Activated T-cell treated with anti-CD3 and anti-CD28 coated beads, Interleukin-2, amount 50 U/mL, for 72 hours (primary cell): ENCODE data around the gene TXNRD1. TPM values are rescaled to one million over a fixed set of nuclear protein-coding genes. Genes with fewer than 3 reads are reported as not detected.

Source experiments
- ATAC-seq, 2 donors: fragments of 150-1000 bp; cut with Tn5 transposase; replicated peaks in 1 of 2; 2 replicates each; pipeline ENCODE4 v1.10.0; 2021; ENCODE audit warnings: moderate library complexity in 2 of 2, mild to moderate bottlenecking in 1 of 2
- DNase-seq, 2 donors: peaks; one replicate each; pipeline ENCODE4 v3.0.0; 2021 to 2022; ENCODE audit warnings: mixed read lengths in 1 of 2
- H3K27ac Mint-ChIP-seq: one replicate; pipeline ENCODE4 v1.8.0; 2022; ENCODE audit warnings: mild to moderate bottlenecking, moderate library complexity, mixed read lengths
- H3K27me3 Mint-ChIP-seq: one replicate; pipeline ENCODE4 v1.8.0; 2022; ENCODE audit warnings: low read depth, mixed read lengths
- H3K36me3 Mint-ChIP-seq, 2 donors: one replicate each; pipeline ENCODE4 v1.8.0; 2022; ENCODE audit warnings: mixed read lengths in 2 of 2, mild to moderate bottlenecking in 1 of 2; ENCODE audit not compliant: insufficient read depth in 2 of 2
- H3K4me1 Mint-ChIP-seq: one replicate; pipeline ENCODE4 v1.8.0; 2022; ENCODE audit warnings: low read depth, mixed read lengths
- H3K4me3 Mint-ChIP-seq, 2 donors: one replicate each; pipeline ENCODE4 v1.8.0; 2022; ENCODE audit warnings: mild to moderate bottlenecking in 2 of 2, mixed read lengths in 2 of 2, moderate library complexity in 2 of 2
- H3K9me3 Mint-ChIP-seq, 2 donors: one replicate each; pipeline ENCODE4 v1.8.0; 2022; ENCODE audit warnings: mixed read lengths in 2 of 2
- total RNA-seq, 2 donors: library from RNA; stranded (reverse); gene quantifications; one replicate each; pipeline ENCODE4 v1.2.3, GENCODE V29; 2022

The TXNRD1 gene
- total RNA-seq, 2 donors from 2014 or later = 83.8 to 89.4 TPM

DNA sequence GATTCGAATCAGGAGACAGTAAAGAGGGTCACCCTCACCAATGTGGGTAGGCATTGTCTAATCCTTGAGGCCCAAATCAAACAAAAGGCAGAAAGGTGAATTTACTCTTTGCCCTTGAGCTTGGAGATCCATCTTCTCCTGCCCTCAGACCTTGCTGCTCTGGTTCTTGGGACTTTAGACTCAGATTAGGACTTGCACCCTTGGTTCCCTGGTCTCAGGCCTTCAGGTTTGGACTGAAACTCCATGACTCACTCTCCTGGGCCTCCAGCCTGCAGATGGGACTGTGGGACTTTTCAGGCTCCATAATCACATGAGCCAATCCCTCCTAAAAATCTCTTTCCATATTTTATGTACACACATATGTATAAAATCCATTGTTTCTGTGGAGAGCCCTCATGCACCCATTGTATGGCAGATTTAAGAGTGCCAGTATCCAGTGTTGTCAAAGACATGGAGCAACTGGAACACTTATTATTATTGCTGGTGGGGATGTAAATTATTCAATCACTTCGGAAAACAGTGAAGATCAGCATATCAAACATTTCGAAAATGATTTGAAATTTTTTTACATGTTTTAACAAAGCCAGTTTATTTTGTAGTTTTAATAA, 136.6 kb downstream of the TXNRD1 start:
- Mint-ChIP-seq H3K36me3 (peaks cover 6 to 13% of the 10 kb centered on the region in 2 donors), H3K4me3 (no peak overlapping the region), H3K27ac (peak overlapping the region; percentile 17), H3K27me3 (no peaks in the 10 kb centered on the region), H3K4me1 (peaks cover 5% of the 10 kb centered on the region), H3K9me3 (no peaks in the 10 kb centered on the region)
- ATAC-seq (no peak), DNase-seq (no peak)

DNA sequence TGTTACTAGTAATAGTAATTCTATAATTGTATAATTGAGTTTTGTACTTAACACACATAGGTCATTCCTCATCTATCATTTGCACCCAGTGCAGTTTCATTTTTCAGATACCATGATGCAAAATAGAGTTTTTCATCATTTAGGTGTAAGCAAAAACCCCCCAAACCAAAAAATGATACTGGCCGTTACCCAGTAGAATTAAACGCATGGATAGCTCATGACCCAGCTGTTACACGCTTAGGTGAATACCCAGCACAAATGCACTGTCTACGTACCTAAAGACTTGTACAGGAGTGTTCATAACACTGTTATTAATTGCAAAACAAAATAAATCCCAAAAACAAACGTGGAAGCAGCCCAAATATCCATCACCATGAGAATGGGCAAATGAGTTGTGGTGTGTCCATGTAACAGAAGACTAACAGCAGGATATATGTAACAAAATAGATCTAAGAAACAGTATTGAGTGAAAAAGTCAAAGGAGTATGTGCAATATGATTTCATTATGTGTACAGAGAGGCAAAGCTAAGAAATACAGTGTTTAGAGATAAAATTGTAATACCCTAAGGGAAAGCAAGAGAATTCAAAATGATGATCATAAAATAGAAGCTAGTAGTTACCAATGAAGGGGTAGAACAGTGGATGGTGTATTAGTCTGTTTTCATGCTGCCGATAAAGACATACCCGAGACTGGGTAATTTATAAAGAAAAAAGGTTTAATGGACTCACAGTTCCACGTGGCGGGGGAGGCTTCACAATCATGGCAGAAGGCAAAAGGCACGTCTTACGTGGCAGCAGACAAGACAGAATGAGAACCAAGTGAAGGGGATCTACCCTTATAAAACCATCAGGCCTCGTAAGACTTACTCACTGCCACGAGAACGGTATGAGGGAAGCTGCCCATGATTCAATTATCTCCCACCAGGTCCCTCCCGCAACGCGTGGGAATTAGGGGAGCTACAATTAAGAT, 137.7 kb downstream of the TXNRD1 start:
- peaks cover 3 to 8% of the 10 kb centered on the region in 2 donors for H3K36me3 Mint-ChIP-seq
- H3K27ac Mint-ChIP-seq = no peak overlapping the region
- H3K4me3 Mint-ChIP-seq = no peak overlapping the region
- peaks cover 5% of the 10 kb centered on the region for H3K4me1 Mint-ChIP-seq
- ATAC-seq = no peak
- DNase-seq = no peak
- no peaks in the 10 kb centered on the region for H3K9me3 Mint-ChIP-seq
- H3K27me3 Mint-ChIP-seq = no peaks in the 10 kb centered on the region

DNA sequence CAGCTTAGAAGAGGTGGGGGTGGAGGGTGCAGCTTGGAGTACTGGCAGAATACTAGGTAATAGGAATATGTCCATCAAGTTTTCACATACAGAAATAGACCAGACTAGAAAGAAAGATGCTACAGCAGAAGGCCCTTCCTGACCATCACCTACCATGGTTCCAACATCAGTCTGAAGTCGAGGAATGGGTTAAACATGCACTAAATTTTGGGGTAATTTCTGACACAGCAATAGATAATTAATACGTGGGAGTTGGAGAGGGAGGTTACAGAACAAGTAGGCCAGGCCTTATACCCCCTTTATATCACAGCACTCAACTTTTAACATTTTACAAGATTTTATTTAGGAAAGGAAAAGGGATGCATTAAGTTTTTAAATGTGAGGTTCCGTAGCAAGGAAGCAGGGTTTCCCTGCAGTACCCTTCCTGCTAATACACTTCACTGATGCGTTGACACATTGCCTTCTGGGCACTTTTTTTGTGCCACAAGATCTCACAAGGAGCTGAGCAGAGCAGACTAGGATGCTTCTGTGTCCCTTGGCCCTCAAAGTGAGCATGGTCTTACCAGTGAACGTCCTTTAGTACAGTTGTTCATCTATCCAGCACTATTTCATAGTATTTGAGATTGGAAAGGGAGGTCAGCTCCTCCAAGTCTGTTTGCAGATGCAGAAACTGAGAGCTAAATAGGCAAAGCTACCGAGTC, 138.7 kb downstream of the TXNRD1 start:
- no peak overlapping the region for H3K4me3 Mint-ChIP-seq
- no peak overlapping the region for H3K27ac Mint-ChIP-seq
- H3K27me3 Mint-ChIP-seq = no peaks in the 10 kb centered on the region
- no peaks in the 10 kb centered on the region for H3K9me3 Mint-ChIP-seq
- H3K4me1 Mint-ChIP-seq = peaks cover 5% of the 10 kb centered on the region
- no peak for ATAC-seq
- H3K36me3 Mint-ChIP-seq = peaks cover 3 to 7% of the 10 kb centered on the region in 2 donors
- no peak for DNase-seq

DNA sequence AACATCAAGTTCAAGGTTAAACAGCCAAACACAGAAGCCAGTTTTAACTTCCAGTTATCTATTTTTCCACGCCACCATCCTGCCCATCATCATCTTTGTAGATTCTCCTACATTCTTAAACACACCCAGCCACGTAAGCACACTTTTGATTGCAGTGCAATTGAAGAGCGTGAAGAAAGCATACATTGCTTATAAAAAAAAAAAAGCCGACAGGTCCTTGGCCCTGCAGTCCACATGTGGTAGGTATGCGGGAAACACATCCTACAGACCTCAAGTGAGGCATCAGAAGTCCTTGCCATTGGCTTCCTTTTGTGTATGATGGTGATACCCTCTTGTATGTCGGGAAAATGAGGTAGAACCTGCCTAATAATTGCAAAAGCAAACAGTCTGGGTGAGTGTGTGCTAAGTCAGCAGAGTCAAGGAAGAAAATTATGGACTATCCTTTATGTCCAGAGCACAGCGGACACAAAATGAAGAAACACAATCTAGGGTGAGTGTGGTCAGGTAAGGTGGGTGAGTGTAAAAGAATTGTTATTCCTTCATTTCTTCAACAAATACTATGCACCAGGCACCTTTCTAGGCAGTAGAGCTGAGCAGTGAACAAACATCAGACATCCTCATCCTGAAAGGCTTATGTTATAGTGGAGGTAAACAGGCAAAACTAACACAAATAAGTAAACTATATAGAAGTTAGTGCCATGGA, 139.4 kb downstream of the TXNRD1 start:
- ATAC-seq (no peak), DNase-seq (no peak)
- Mint-ChIP-seq H3K36me3 (peaks cover 3 to 7% of the 10 kb centered on the region in 2 donors), H3K4me3 (no peak overlapping the region), H3K27me3 (no peaks in the 10 kb centered on the region), H3K27ac (no peak overlapping the region), H3K4me1 (peaks cover 5% of the 10 kb centered on the region), H3K9me3 (no peaks in the 10 kb centered on the region)

DNA sequence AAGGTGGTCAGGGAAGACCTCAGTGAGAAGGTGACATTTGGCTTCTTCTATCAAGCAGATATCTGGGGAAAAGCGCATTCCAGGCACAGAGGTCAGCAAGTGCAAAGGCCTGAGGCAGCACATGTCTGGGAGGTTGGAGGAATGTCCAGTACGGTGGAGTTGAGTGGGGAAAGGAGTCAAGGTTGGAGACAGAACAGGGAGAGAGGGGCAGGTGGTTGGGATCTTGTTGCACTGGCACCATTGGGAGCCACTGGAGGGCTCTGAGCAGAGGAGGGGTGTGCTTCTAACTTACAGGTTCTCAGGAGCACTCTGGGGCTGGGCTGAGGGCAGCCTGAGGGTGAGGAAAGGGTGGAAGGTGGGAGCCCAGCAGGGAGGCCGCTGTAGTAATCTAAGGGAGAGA, 140.1 kb downstream of the TXNRD1 start:
- Mint-ChIP-seq H3K27ac (no peak overlapping the region), H3K36me3 (peaks cover 3 to 8% of the 10 kb centered on the region in 2 donors), H3K4me1 (peaks cover 5% of the 10 kb centered on the region), H3K9me3 (peaks cover 0 to 1% of the 10 kb centered on the region in 2 donors), H3K27me3 (no peaks in the 10 kb centered on the region), H3K4me3 (no peak overlapping the region)
- ATAC-seq (no peak), DNase-seq (no peak)

DNA sequence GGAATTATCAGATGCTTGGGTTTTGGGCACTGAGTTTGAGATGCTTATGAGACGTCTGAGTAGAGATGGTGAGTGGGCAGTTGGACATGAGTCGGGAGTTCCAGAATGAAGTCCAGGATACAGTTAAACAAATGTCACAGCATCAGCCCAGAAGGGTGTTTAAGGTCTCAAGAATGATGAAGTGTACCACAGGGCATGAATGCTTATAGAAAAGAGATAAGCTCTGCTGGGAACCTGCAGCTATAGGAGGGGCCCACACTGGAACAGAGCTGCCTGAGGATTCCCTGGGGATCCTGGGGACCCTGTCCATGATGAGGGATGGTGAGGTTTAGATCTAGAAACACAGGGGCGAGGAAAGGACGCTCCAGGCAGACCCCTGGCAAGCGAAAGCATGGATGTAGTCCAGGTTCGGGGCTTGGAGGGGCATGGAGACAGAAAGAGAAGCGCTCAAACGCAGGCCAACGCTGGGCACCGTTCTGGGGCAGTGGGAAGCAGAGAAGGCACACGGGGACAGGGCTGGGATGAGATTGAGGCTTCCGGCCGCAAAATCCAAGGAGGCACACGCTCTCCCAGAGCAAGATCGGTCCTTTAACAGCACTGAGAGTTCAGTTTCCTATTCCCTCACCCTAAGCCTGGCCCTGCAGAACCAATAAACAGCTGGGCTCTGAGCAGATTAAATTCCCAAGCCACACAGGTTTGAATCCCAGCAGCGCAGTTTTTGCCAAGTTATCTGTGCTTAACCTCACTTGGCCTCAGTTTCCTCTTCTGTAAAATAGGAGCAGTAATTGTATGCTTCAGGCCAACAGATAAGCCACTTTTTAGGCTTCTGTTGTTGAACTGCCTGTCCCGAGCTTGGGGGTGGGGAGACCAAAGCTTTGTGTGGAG, 140.9 kb downstream of the TXNRD1 start:
- peaks cover 0 to 2% of the 10 kb centered on the region in 2 donors for H3K9me3 Mint-ChIP-seq
- ATAC-seq (no peak), DNase-seq (no peak)
- no peak overlapping the region for H3K4me3 Mint-ChIP-seq
- no peak overlapping the region for H3K27ac Mint-ChIP-seq
- H3K36me3 Mint-ChIP-seq = peaks cover 3 to 5% of the 10 kb centered on the region in 2 donors
- no peaks in the 10 kb centered on the region for H3K4me1 Mint-ChIP-seq
- H3K27me3 Mint-ChIP-seq = no peaks in the 10 kb centered on the region

DNA sequence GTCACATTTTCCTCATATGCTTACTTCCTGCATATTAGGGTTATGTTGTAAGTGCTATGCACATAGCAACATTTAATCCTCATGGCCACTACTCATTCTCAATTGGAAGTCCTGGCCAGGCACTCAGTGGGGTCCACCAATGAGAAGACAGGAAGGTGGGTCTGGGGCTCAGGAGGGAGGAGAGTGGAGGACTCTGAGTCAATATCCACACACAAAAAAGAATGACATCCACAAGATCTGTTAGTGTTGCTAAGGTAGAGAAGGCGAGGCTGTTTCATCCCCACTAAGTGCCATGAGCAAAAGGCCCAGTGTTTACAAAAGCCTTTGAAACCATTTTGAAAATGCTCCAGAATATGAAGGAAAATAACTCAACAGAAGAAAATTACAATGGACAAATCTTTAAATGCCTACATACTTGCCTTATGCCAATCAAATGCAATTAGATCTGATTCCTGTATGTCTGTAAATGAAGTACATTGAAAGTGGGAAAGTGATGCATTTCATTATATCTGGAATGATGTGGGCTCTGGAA, 141.9 kb downstream of the TXNRD1 start:
- no peak overlapping the region for H3K27ac Mint-ChIP-seq
- no peaks in the 10 kb centered on the region for H3K27me3 Mint-ChIP-seq
- no peak for ATAC-seq
- H3K36me3 Mint-ChIP-seq = peaks cover 3 to 5% of the 10 kb centered on the region in 2 donors
- H3K4me3 Mint-ChIP-seq = no peak overlapping the region
- H3K9me3 Mint-ChIP-seq = peaks cover 0 to 2% of the 10 kb centered on the region in 2 donors
- DNase-seq = no peak
- no peaks in the 10 kb centered on the region for H3K4me1 Mint-ChIP-seq

DNA sequence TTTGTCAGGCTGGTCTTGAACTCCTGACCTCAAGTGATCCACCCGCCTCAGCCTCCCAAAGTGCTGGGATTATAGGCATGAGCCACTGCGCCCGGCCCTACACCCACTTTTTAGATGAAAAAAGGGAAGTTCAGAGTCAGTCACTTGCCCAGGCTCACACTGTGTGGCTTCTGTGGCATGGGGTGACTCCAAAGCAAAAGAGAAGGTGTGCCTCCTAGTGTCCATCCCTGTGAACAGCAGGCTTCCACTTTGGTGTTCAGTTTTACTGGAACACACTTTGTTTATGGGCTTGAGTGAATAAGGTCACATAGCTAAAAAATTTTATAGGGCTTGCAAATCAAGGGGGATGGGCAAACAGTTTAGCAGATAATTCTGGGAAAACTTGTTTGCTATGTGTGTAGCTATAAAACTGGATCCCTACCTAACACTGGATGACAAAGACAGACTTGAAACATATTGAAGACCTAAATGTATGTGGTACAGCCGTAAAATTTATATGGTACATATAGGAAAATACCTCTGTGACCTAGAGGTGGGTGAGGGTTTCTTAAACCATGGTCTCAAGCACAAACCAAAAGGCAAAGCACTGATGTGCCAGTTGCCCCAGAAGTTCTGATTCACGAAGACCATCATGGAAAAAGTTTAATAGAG, 142.9 kb downstream of the TXNRD1 start:
- no peak overlapping the region for H3K4me3 Mint-ChIP-seq
- H3K27ac Mint-ChIP-seq = no peak overlapping the region
- no peaks in the 10 kb centered on the region for H3K4me1 Mint-ChIP-seq

DNA sequence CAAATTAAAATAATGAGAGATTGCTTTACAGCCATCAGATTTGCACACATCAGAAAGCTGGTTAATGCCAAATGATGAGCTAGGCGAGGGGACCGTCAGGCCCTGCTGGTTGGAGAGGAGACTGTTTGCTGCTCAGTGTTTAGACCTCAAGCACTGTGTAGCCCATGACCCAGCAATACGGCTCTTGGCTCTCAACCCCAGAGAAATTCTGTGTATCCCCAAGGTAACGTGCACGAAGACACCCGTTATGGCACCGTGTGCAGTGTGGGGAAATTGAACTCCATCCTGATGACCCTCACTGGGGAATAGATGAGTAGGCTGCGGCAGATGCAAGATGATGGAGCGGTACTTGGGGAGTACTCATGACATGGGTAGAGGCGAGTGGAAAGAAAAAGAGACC, 143.6 kb downstream of the TXNRD1 start:
- no peaks in the 10 kb centered on the region for H3K4me1 Mint-ChIP-seq
- DNase-seq (no peak), ATAC-seq (no peak)
- no peak overlapping the region for H3K4me3 Mint-ChIP-seq
- H3K27ac Mint-ChIP-seq = no peak overlapping the region
- H3K36me3 Mint-ChIP-seq = peaks cover 0 to 2% of the 10 kb centered on the region in 2 donors
- H3K27me3 Mint-ChIP-seq = no peaks in the 10 kb centered on the region
- peaks cover 0 to 2% of the 10 kb centered on the region in 2 donors for H3K9me3 Mint-ChIP-seq

More for the DNA sequence above, 142.9 kb downstream of the TXNRD1 start:
- DNase-seq (peak; percentile 67 to 72), ATAC-seq (peak; percentile 75 to 78)
- peaks cover 0 to 2% of the 10 kb centered on the region in 2 donors for H3K9me3 Mint-ChIP-seq
- peaks cover 0 to 3% of the 10 kb centered on the region in 2 donors for H3K36me3 Mint-ChIP-seq
- no peaks in the 10 kb centered on the region for H3K27me3 Mint-ChIP-seq

DNA sequence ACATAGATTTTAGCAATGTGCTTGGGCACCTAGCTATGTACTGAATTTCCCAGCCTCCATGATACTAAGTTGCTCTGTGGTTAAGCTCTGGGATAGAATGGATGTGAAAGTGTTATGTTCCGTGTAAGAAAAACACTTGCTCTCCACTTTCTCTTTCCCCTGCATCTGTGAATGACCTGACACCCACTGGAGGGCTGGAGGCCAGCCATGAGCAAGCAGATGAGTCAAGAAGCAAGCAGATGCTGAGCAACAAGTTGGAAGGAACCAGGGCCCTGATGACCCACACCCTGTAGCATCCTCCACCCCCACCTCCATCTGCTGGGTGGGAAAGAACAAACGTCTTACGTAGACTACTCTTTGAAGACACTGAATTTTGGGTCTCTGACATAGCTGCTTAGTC, 144.6 kb downstream of the TXNRD1 start:
- no peak for ATAC-seq
- Mint-ChIP-seq H3K4me3 (no peak overlapping the region), H3K4me1 (no peaks in the 10 kb centered on the region), H3K27me3 (no peaks in the 10 kb centered on the region), H3K36me3 (peaks cover 0 to 2% of the 10 kb centered on the region in 2 donors), H3K9me3 (peaks cover 0 to 2% of the 10 kb centered on the region in 2 donors), H3K27ac (no peak overlapping the region)
- DNase-seq = no peak

DNA sequence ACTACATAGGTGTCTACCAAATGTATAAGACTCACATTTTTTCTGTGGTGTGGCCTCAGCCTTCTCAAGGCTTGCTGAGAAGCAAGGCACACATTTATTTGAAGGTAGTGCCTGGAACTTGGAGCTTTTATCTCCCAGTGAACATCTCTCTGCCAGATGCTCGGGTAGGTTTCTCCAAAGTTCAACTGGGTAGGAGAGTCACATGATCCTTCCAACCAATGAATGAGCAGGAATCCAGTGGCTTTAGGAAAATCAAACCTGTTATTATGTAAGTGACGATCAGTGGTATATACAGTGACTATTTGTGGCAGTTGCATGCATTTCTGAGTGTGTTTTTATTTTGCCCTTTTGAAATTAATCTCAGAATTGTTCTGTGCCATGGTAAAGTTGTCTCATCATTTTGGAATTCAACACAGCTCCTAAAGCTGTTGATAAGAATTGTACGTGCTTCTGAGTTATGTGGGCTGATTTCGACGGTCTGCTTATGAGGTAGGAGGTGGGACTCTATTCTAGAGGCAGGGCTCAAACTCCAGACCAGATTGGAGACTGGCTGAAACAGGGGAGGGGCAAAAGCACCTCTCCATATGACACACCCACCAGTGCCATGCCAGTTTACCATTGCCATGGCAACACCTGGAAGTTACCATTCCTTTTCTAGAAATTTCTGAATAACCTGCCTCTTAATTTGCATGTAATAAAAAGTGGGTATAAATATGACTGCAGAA, 145.6 kb downstream of the TXNRD1 start:
- Mint-ChIP-seq H3K9me3 (peaks cover 0 to 2% of the 10 kb centered on the region in 2 donors), H3K27me3 (no peaks in the 10 kb centered on the region), H3K36me3 (peaks cover 0 to 2% of the 10 kb centered on the region in 2 donors), H3K27ac (no peak overlapping the region), H3K4me3 (no peak overlapping the region), H3K4me1 (no peaks in the 10 kb centered on the region)
- no peak for ATAC-seq
- DNase-seq = no peak
